Activated T-helper 2 cell treated with anti-CD3 and anti-CD28 coated beads, Interferon-gamma antibody, Interleukin-2, Interleukin-4, amounts not matched to agents 10 μg/mL and 5 μg/mL and 100 μg/mL, durations not matched to agents 14 hours and 24 hours and 36 hours (primary cell): Measurements from ENCODE around the gene REEP3. TPM values are rescaled to one million over a fixed set of nuclear protein-coding genes. Genes with fewer than 3 reads are reported as not detected.
A peak's percentile ranks its signal among the peaks of the same experiment; 100 is the strongest.

Source experiments
- DNase-seq: peaks from one replicate; pipeline ENCODE4 v3.0.0; 2021; ENCODE audit warnings: low spot score
- H3K27ac Mint-ChIP-seq: one replicate; pipeline ENCODE4 v1.8.0; 2021; ENCODE audit warnings: mixed read lengths
- H3K27me3 Mint-ChIP-seq: one replicate; pipeline ENCODE4 v1.8.0; 2021; ENCODE audit warnings: low read depth, mixed read lengths
- H3K36me3 Mint-ChIP-seq: one replicate; pipeline ENCODE4 v1.8.0; 2021; ENCODE audit warnings: low read depth, mixed read lengths
- H3K4me1 Mint-ChIP-seq: one replicate; pipeline ENCODE4 v1.8.0; 2021; ENCODE audit warnings: low read depth, mixed read lengths
- H3K4me3 Mint-ChIP-seq: one replicate; pipeline ENCODE4 v1.8.0; 2021; ENCODE audit warnings: low read depth, mild to moderate bottlenecking, moderate library complexity, mixed read lengths
- H3K9me3 Mint-ChIP-seq: one replicate; pipeline ENCODE4 v1.8.0; 2021; ENCODE audit warnings: mixed read lengths
- intact Hi-C: fragments of 100-400 bp; cut with micrococcal nuclease; formaldehyde crosslinking; loops from one replicate; pipeline ENCODE4 v1.15.1; 2023
- total RNA-seq: library from RNA; stranded (reverse); gene quantifications from 2 replicates; pipeline ENCODE4 v1.2.3, GENCODE V29; 2022

REEP3 gene
- total RNA-seq, 1 donor from 2014 or later, result 24.9 TPM

- no peaks in the 10 kb centered on the region for H3K27me3 Mint-ChIP-seq
- no peaks in the 10 kb centered on the region for H3K4me1 Mint-ChIP-seq
- H3K36me3 Mint-ChIP-seq, result no peaks in the 10 kb centered on the region
- no peak for DNase-seq
- H3K9me3 Mint-ChIP-seq, result no peaks in the 10 kb centered on the region
- no peak overlapping the region for H3K27ac Mint-ChIP-seq
- intact Hi-C loops, result no loop called here
- no peak overlapping the region for H3K4me3 Mint-ChIP-seq
Measured at GRCh38 chr10:63586043-63586442, 64.8 kb downstream of the REEP3 start.

DNA sequence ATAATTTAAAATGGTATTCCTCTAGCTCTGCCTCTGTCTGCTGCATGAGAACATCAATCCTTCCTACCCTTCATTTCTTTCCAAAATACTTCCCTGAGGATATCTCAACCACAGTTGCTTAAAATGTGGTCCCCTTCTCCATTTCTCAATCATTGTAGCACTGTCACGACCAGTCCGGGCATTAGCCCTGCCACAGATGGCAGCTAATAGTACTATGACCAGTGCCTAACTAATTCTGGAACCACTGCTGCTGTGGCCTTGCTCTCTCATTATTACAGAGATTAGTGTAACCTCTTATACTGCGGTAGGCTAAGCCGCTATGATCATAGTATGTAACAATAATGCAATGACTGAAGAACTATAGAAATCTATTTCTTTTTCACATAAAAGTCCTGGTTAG lies 66.0 kb downstream of the REEP3 start:
- no peaks in the 10 kb centered on the region for H3K27me3 Mint-ChIP-seq
- intact Hi-C loops, result no loop called here
- no peak for DNase-seq
- H3K4me1 Mint-ChIP-seq, result no peaks in the 10 kb centered on the region
- H3K27ac Mint-ChIP-seq, result no peak overlapping the region
- no peaks in the 10 kb centered on the region for H3K36me3 Mint-ChIP-seq
- no peak overlapping the region for H3K4me3 Mint-ChIP-seq
- H3K9me3 Mint-ChIP-seq, result no peaks in the 10 kb centered on the region

GRCh38 chr10:63588436-63589167 lies 67.4 kb downstream of the REEP3 start:
- Mint-ChIP-seq H3K36me3 (peaks cover 2% of the 10 kb centered on the region), H3K4me3 (no peak overlapping the region), H3K27ac (no peak overlapping the region), H3K9me3 (no peaks in the 10 kb centered on the region), H3K27me3 (no peaks in the 10 kb centered on the region), H3K4me1 (no peaks in the 10 kb centered on the region)
- no peak for DNase-seq
- intact Hi-C loops, result no loop called here

GRCh38 chr10:63591600-63592379 lies 70.6 kb downstream of the REEP3 start:
- Mint-ChIP-seq H3K36me3 (peaks cover 15% of the 10 kb centered on the region), H3K9me3 (no peaks in the 10 kb centered on the region), H3K4me3 (no peak overlapping the region), H3K4me1 (peaks cover 2% of the 10 kb centered on the region), H3K27ac (no peak overlapping the region), H3K27me3 (no peaks in the 10 kb centered on the region)
- DNase-seq, result no peak
- intact Hi-C loops, result no loop called here

- no peak for DNase-seq
- Mint-ChIP-seq H3K36me3 (peaks cover 23% of the 10 kb centered on the region), H3K4me3 (no peak overlapping the region), H3K9me3 (no peaks in the 10 kb centered on the region), H3K27ac (no peak overlapping the region), H3K4me1 (peaks cover 2% of the 10 kb centered on the region), H3K27me3 (no peaks in the 10 kb centered on the region)
- intact Hi-C loops, result no loop called here
Measured at GRCh38 chr10:63593576-63593975, 72.4 kb downstream of the REEP3 start.

DNA sequence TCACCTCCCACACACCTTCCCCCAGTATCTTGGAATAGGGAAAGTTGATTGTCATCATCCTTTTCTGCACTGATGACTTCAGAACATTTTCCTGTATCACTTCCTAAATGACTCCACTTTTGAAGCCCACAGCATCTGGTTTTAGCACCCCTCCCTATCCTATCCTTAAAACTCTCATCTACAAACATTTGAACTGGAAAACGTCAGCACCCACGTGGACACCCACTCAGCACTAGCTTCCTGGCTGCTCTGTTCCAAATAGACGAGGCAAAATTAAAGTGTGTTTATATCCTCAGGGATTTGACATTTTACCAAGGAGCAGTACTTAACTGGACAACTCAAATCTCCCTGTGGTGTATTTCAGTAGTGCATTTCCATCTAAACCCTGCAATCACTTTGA lies 73.9 kb downstream of the REEP3 start:
- no peak for DNase-seq
- Mint-ChIP-seq H3K27me3 (no peaks in the 10 kb centered on the region), H3K9me3 (no peaks in the 10 kb centered on the region), H3K4me1 (peaks cover 2% of the 10 kb centered on the region), H3K4me3 (no peak overlapping the region), H3K27ac (no peak overlapping the region), H3K36me3 (peaks cover 27% of the 10 kb centered on the region)
- intact Hi-C loops, result no loop called here

DNA sequence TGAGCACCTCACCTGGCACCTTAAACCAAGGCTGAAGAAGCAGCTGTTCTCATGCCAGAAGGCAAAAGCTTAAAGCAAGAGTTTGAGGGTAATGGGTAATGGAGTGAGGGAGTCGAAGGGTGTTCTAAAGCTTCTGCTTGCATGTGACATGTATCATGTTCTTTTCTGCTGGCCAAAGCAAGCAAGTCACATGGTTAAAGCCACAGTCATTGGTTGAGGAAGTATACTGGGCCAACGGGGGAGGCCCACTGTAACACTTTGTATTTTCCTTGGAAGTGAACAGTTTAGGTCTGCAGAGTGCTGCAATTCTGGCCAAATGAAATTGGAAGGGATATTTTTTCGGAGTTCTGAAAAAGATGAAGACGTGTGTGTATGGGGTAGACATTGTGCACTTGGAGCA lies 75.7 kb downstream of the REEP3 start:
- Mint-ChIP-seq H3K36me3 (peaks cover 35% of the 10 kb centered on the region), H3K4me3 (no peak overlapping the region), H3K4me1 (peaks cover 2% of the 10 kb centered on the region), H3K9me3 (no peaks in the 10 kb centered on the region), H3K27ac (no peak overlapping the region), H3K27me3 (no peaks in the 10 kb centered on the region)
- DNase-seq, result no peak
- intact Hi-C loops, result no loop called here

- Mint-ChIP-seq H3K4me1 (peaks cover 3% of the 10 kb centered on the region), H3K27ac (no peak overlapping the region), H3K36me3 (peaks cover 28% of the 10 kb centered on the region), H3K4me3 (no peak overlapping the region), H3K9me3 (no peaks in the 10 kb centered on the region), H3K27me3 (no peaks in the 10 kb centered on the region)
- DNase-seq, result no peak
- intact Hi-C loops, result no loop called here
Measured at GRCh38 chr10:63600540-63600939, 79.3 kb downstream of the REEP3 start.

GRCh38 chr10:63603709-63604445 lies 82.7 kb downstream of the REEP3 start:
- Mint-ChIP-seq H3K27me3 (no peaks in the 10 kb centered on the region), H3K9me3 (no peaks in the 10 kb centered on the region), H3K4me1 (peaks cover 3% of the 10 kb centered on the region), H3K36me3 (peaks cover 15% of the 10 kb centered on the region), H3K4me3 (no peak overlapping the region), H3K27ac (no peak overlapping the region)
- intact Hi-C loops, result no loop called here
- DNase-seq, result no peak

DNA sequence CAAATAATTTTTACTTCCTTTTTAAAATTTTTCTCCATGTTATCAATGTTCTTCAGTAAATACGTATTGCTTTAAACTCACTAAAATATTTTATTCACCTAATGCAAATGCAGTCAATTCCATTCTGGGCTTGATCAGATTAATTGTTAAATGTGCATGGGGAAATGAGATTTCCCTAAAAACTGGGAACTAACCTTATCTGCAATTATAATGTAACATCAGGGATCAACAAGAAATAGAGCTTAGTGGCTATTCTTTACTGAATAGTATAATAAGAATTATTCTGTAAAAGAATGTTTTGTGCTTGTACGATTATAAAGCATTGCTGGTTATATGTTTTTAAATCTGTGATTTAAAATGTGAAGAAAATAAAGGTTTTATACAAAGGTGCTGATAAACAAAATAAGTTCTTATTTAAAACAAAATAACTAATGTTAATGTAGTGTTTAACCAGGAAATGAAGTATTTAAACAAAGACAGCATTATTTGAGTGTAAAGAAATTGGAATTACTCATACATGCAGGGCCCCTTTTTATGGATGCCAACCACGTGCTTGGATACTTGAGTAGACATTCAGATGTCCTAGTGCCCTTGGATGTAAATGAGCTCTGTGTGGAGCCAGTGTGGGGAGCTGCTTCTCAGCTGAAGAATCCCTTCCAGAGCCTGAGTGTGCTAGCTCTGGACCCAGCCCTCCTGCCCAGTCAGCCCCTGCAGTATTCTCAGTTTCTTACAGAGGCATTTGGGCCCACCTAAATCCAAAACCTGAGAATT lies 84.2 kb downstream of the REEP3 start:
- Mint-ChIP-seq H3K4me3 (no peak overlapping the region), H3K27me3 (no peaks in the 10 kb centered on the region), H3K4me1 (peaks cover 3% of the 10 kb centered on the region), H3K27ac (no peak overlapping the region), H3K36me3 (peaks cover 11% of the 10 kb centered on the region), H3K9me3 (no peaks in the 10 kb centered on the region)
- intact Hi-C loops, result no loop called here
- DNase-seq, result no peak

DNA sequence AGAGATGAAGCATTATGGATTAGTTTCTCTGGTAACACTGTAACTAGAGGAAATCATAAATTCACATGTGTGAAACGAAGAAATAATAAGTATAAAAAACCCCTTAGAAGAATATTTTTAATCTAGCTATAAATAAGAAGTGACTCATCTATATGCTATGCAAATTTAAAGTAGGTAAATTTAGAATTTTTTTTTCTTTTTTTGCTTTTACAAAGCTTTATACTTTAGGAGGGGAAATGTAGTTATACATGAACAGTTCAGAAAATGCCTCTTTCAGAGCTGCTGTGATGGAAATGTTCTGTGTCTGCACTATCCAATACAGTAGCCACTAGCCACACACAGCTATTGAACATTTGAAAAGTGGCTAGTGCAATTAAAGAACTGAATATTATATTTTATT lies 87.3 kb downstream of the REEP3 start:
- H3K9me3 Mint-ChIP-seq, result no peaks in the 10 kb centered on the region
- H3K4me3 Mint-ChIP-seq, result no peak overlapping the region
- H3K4me1 Mint-ChIP-seq, result peaks cover 7% of the 10 kb centered on the region
- peaks cover 6% of the 10 kb centered on the region for H3K36me3 Mint-ChIP-seq
- intact Hi-C loops, result no loop called here
- no peak overlapping the region for H3K27ac Mint-ChIP-seq
- no peak for DNase-seq
- no peaks in the 10 kb centered on the region for H3K27me3 Mint-ChIP-seq

GRCh38 chr10:63611078-63611477 lies 89.9 kb downstream of the REEP3 start:
- H3K27me3 Mint-ChIP-seq, result no peaks in the 10 kb centered on the region
- H3K4me1 Mint-ChIP-seq, result peaks cover 7% of the 10 kb centered on the region

More at GRCh38 chr10:63611078-63611477, 89.9 kb downstream of the REEP3 start:
- Mint-ChIP-seq H3K4me3 (no peak overlapping the region), H3K27ac (peak overlapping the region; percentile 39), H3K9me3 (no peaks in the 10 kb centered on the region), H3K36me3 (peaks cover 9% of the 10 kb centered on the region)
- intact Hi-C loops, result loop anchor here (5.0 kb wide), 1 partner anchor 39 kb away; no protein-coding TSS in a partner anchor
- DNase-seq, result no peak
